ENCODE measurements around the gene TMEM239.

GRCh38 chr20:2825761-2826160, 9.6 kb downstream of the TMEM239 start:
- TF ChIP-seq EP300 (IDR thresholded peaks at IDR 0.05) (no peak), CTCF (IDR thresholded peaks at IDR 0.05) (no peak), POLR2A (IDR thresholded peaks at IDR 0.05) (no peak)
